GM12878 (cell line): ENCODE results near the gene SPIRE2. TPM values are rescaled to one million over a fixed set of nuclear protein-coding genes. Genes with fewer than 3 reads are reported as not detected.

ENCODE experiments used
- ELK1 ChIP-seq: IDR thresholded peaks from 2 replicates; pipeline ENCODE4 v1.6.1; 2012; ENCODE audit warnings: low read depth, low read length, improper control_type of control experiment
- FOXM1 ChIP-seq: IDR thresholded peaks from 2 replicates; pipeline ENCODE4 v1.6.1; 2012; ENCODE audit warnings: low read depth, mild to moderate bottlenecking, inconsistent platforms, low read length, moderate library complexity
- GATAD2B ChIP-seq: fragments of 450-650 bp; conservative IDR thresholded peaks from 2 replicates; pipeline ENCODE4 v1.6.1; 2017; ENCODE audit warnings: low read depth, mild to moderate bottlenecking, moderate library complexity
- HCFC1 ChIP-seq: fragments of 150-350 bp; IDR thresholded peaks from 2 replicates; pipeline ENCODE4 v1.6.1; 2014; ENCODE audit warnings: low read length
- MEF2A ChIP-seq: IDR thresholded peaks from 2 replicates; pipeline ENCODE4 v1.6.1; 2011; ENCODE audit warnings: low read depth, mild to moderate bottlenecking, low read length, moderate library complexity; ENCODE audit not compliant: insufficient read depth
- RCOR1 ChIP-seq: conservative IDR thresholded peaks from 2 replicates; pipeline ENCODE4 v1.6.1; 2012; ENCODE audit warnings: low read depth, low read length, improper control_type of control experiment
- RELA ChIP-seq: fragments of 450-650 bp; IDR thresholded peaks from 2 replicates; pipeline ENCODE4 v1.8.0; 2014; ENCODE audit warnings: borderline replicate concordance; ENCODE audit not compliant: partially characterized antibody
- RELB ChIP-seq: fragments of 450-650 bp; IDR thresholded peaks from 2 replicates; pipeline ENCODE4 v1.6.1; 2017; ENCODE audit warnings: low read depth, mild to moderate bottlenecking, moderate library complexity
- RFX5 ChIP-seq: IDR thresholded peaks from 2 replicates; pipeline ENCODE4 v1.6.1; 2011; ENCODE audit warnings: low read depth, low read length, improper control_type of control experiment
- RUNX3 ChIP-seq: IDR thresholded peaks from 2 replicates; pipeline ENCODE4 v1.6.1; 2012; ENCODE audit warnings: low read length, inconsistent platforms
- SKIL ChIP-seq: fragments of 450-650 bp; IDR thresholded peaks from 2 replicates; pipeline ENCODE4 v1.6.1; 2017; ENCODE audit warnings: mild to moderate bottlenecking, low read depth, inconsistent platforms; ENCODE audit not compliant: poor library complexity, severe bottlenecking
- SREBF2 ChIP-seq: IDR thresholded peaks from 2 replicates; pipeline ENCODE4 v1.6.1; 2012; ENCODE audit warnings: mild to moderate bottlenecking, low read length
- USF2 ChIP-seq: IDR thresholded peaks from 2 replicates; pipeline ENCODE4 v1.6.1; 2011; ENCODE audit warnings: low read depth, low read length, improper control_type of control experiment, borderline replicate concordance
- ZBED1 ChIP-seq: IDR thresholded peaks from 2 replicates; pipeline ENCODE4 v1.6.1; 2016; ENCODE audit warnings: borderline replicate concordance
- ZBTB33 ChIP-seq: fragments of 450-650 bp; IDR thresholded peaks from 2 replicates; pipeline ENCODE4 v1.6.1; 2017; ENCODE audit warnings: mild to moderate bottlenecking
- ZNF207 ChIP-seq: fragments of 450-650 bp; IDR thresholded peaks from 2 replicates; pipeline ENCODE4 v1.6.1; 2014; ENCODE audit warnings: antibody characterized with exemption, mild to moderate bottlenecking, borderline replicate concordance
- ZNF687 ChIP-seq: fragments of 450-650 bp; IDR thresholded peaks from 2 replicates; pipeline ENCODE4 v1.6.1; 2017; ENCODE audit warnings: mild to moderate bottlenecking, moderate library complexity
- polyA plus RNA-seq, 11 experiments: library from polyadenylated mRNA; depleted of rRNA in 4 of 11; unstranded in 6 of 11; stranded (reverse) in 5 of 11; fragments of >200 nt; fragmentation: Nextera tagmentation in 4 of 11; fragmentation: Illumina TruSeq in 1 of 11; extraction: Ambion mirVana in 4 of 11; extraction: Trizol in 1 of 11; gene quantifications; 1 replicate in 1 of 11; 2 replicates in 10 of 11; pipeline versions ENCODE4 v1.2.1 to v1.2.3, GENCODE V29; 2011 to 2016; ENCODE audit warnings: inconsistent platforms in 2 of 11, missing spikeins in 2 of 11, low read depth in 1 of 11
- total RNA-seq, 4 experiments: library from RNA; depleted of rRNA in 3 of 4; stranded (reverse); fragments of >200 nt in 3 of 4; fragmentation: Illumina TruSeq in 1 of 4; extraction: Trizol in 1 of 4; gene quantifications; 2 replicates each; pipeline versions ENCODE4 v1.2.1 to v1.2.3, GENCODE V29; 2013 to 2021

SPIRE2 gene
- total and polyA plus RNA-seq, 10 of the 15 experiments (the other 5 are each of a cell fraction or from before 2014, with no cell fraction given) = 0.03 to 0.64 (median 0.27) TPM; not detected in 1

- TF ChIP-seq ZBTB33 = no peak
- no peak for TF ChIP-seq HCFC1
- TF ChIP-seq RUNX3 = peak; percentile 76
- no peak for TF ChIP-seq MEF2A
- no peak for TF ChIP-seq USF2
- peak; percentile 68; the same call in 1 of the 2 replicates for TF ChIP-seq ZNF687
- no peak for TF ChIP-seq RCOR1
- no peak for TF ChIP-seq SREBF2
- peak; percentile 55; the same call in 1 of the 2 replicates for TF ChIP-seq RELB
- TF ChIP-seq ZNF207 = no peak
- no peak for TF ChIP-seq ZBED1
- no peak for TF ChIP-seq RELA
- no peak for TF ChIP-seq ELK1
- TF ChIP-seq RFX5 = no peak
- no peak for TF ChIP-seq FOXM1
- TF ChIP-seq SKIL = peak; percentile 60
- TF ChIP-seq GATAD2B = no peak
Observed at GRCh38 chr16:89863741-89864526, 35.7 kb downstream of the SPIRE2 start (continued).
